ENCODE results near the gene HSPB7.

The HSPB7 gene

DNA sequence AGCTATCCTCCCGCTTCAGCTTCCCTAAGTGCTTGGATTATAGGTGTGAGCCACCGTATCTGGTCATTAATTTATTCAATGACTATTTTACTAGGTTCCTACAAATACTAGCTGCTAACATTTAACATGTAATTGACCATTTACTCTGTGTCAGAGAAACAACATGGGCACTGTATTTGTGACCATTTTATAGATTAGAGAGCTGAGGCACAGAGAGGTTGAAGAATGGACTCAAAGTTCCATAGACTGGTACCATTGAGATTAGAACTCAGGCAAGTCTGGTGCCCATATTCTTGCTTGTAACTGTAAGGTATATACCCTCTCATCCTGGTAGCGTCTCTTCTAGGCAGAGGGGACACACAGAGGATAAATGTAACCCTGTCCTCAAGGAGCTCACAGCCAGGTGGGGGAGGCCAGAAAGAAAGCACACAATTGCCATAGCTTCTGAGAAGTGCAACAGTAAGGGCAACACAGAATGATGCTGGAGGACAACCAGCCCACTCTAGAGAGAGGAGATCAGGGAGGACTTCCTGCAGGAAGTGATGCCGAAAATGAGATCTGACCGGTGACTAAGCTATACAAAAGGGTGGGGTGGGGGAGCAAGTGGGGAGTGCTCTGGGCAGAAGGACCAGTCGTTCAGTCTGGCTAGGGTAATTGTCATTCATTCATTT lies 10.0 kb downstream of the HSPB7 start:
- POLR2A ChIA-PET = no interaction called here
- no peak for TF ChIP-seq ZBTB1 (tag by site-specific recombination; IDR thresholded peaks at IDR 0.05)
- no peak for TF ChIP-seq ZNF274 (IDR thresholded peaks at IDR 0.05; ENCODE audit: low read length)
- TF ChIP-seq ZNF274 (tag by site-specific recombination; IDR thresholded peaks at IDR 0.05; ENCODE audit: borderline replicate concordance) = no peak
- no peak for TF ChIP-seq ZBTB20 (tag by site-specific recombination; IDR thresholded peaks at IDR 0.05)
- no peak for TF ChIP-seq ZNF132 (tag by site-specific recombination; IDR thresholded peaks at IDR 0.05; ENCODE audit: borderline replicate concordance)
- TF ChIP-seq ZNF677 (tag by site-specific recombination; IDR thresholded peaks at IDR 0.05) = no peak
- no peak for TF ChIP-seq ZNF830 (tag by site-specific recombination; IDR thresholded peaks at IDR 0.05; ENCODE audit: low read depth)
- TF ChIP-seq, protein P1, sequence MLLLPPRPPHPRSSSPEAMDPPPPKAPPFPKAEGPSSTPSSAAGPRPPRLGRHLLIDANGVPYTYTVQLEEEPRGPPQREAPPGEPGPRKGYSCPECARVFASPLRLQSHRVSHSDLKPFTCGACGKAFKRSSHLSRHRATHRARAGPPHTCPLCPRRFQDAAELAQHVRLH (tag by site-specific recombination; IDR thresholded peaks at IDR 0.05) = no peak
- TF ChIP-seq ZNF544 (tag by site-specific recombination; IDR thresholded peaks at IDR 0.05) = no peak
- no peak for TF ChIP-seq ZNF529 (tag by site-specific recombination; IDR thresholded peaks at IDR 0.05; ENCODE audit: insufficient replicate concordance)
- no peak for TF ChIP-seq ZNF146 (tag by site-specific recombination; IDR thresholded peaks at IDR 0.05)
- no peak for TF ChIP-seq KLF8 (tag by site-specific recombination; IDR thresholded peaks at IDR 0.05)
- no peak for TF ChIP-seq ZNF658 (tag by site-specific recombination; IDR thresholded peaks at IDR 0.05)
- TF ChIP-seq ZNF548 (tag by site-specific recombination; IDR thresholded peaks at IDR 0.05) = no peak
- TF ChIP-seq ZNF302 (tag by site-specific recombination; IDR thresholded peaks at IDR 0.05; ENCODE audit: low read depth) = no peak
- TF ChIP-seq ZNF223 (tag by site-specific recombination; IDR thresholded peaks at IDR 0.05) = no peak
- TF ChIP-seq ZNF707 (tag by site-specific recombination; IDR thresholded peaks at IDR 0.05) = no peak
- TF ChIP-seq, protein P2, sequence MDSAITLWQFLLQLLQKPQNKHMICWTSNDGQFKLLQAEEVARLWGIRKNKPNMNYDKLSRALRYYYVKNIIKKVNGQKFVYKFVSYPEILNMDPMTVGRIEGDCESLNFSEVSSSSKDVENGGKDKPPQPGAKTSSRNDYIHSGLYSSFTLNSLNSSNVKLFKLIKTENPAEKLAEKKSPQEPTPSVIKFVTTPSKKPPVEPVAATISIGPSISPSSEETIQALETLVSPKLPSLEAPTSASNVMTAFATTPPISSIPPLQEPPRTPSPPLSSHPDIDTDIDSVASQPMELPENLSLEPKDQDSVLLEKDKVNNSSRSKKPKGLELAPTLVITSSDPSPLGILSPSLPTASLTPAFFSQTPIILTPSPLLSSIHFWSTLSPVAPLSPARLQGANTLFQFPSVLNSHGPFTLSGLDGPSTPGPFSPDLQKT (IDR thresholded peaks at IDR 0.05; ENCODE audit: borderline replicate concordance, low read depth, low read length) = no peak
- Histone ChIP-seq H3K4me3 (ENCODE audit: low read depth, low read length) (no peak overlapping the region), H3K9me3 (ENCODE audit: control insufficient read depth, insufficient read depth, low read depth, low read length) (no peaks in the 10 kb centered on the region), H3K36me3 (ENCODE audit: control insufficient read depth in 2 of 2, insufficient read depth in 1 of 2, low read length in 2 of 2) (no peaks in the 10 kb centered on the region), H3K27ac (ENCODE audit: extremely low read depth, low read depth, low read length) (no peak overlapping the region), H3K4me1 (ENCODE audit: control insufficient read depth, insufficient read depth, low read length) (no peaks in the 10 kb centered on the region)
- CTCF ChIA-PET = interaction anchor here (0.6 to 4.7 kb wide), 14 partner anchors 11 to 216 kb away, joined by 3 to 47 read pairs (median 6); partner anchors contain the start of genes FAM131C and HSPB7

GRCh38 chr1:16006552-16007485 lies 11.0 kb downstream of the HSPB7 start:
- no peak overlapping the region for H3K4me3 ChIP-seq (ENCODE audit: low read depth, low read length)
- CTCF ChIA-PET = interaction anchor here (0.6 to 4.7 kb wide), 13 partner anchors 12 to 215 kb away, joined by 3 to 47 read pairs (median 4); partner anchors contain the start of gene HSPB7
- no peaks in the 10 kb centered on the region for H3K36me3 ChIP-seq (ENCODE audit: control insufficient read depth in 2 of 2, insufficient read depth in 1 of 2, low read length in 2 of 2)
- POLR2A ChIA-PET = no interaction called here
- no peak overlapping the region for H3K27ac ChIP-seq (ENCODE audit: extremely low read depth, low read depth, low read length)
- no peaks in the 10 kb centered on the region for H3K9me3 ChIP-seq (ENCODE audit: control insufficient read depth, insufficient read depth, low read depth, low read length)
- H3K4me1 ChIP-seq (ENCODE audit: control insufficient read depth, insufficient read depth, low read length) = no peaks in the 10 kb centered on the region
- no peak for TF ChIP-seq ZNF155 (tag by site-specific recombination; IDR thresholded peaks at IDR 0.05)
- TF ChIP-seq GLI4 (tag by site-specific recombination; IDR thresholded peaks at IDR 0.05) = no peak
- no peak for TF ChIP-seq ZNF596 (tag by site-specific recombination; IDR thresholded peaks at IDR 0.05)
- TF ChIP-seq ZNF792 (tag by site-specific recombination; IDR thresholded peaks at IDR 0.05) = no peak
- no peak for TF ChIP-seq OVOL3 (tag by site-specific recombination; IDR thresholded peaks at IDR 0.05)
- peak; percentile 95 for TF ChIP-seq ZNF664 (tag by site-specific recombination; IDR thresholded peaks at IDR 0.05)
- TF ChIP-seq KLF8 (tag by site-specific recombination; IDR thresholded peaks at IDR 0.05) = no peak
- TF ChIP-seq, protein P3, sequence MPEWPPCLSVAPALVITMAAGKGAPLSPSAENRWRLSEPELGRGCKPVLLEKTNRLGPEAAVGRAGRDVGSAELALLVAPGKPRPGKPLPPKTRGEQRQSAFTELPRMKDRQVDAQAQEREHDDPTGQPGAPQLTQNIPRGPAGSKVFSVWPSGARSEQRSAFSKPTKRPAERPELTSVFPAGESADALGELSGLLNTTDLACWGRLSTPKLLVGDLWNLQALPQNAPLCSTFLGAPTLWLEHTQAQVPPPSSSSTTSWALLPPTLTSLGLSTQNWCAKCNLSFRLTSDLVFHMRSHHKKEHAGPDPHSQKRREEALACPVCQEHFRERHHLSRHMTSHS (tag by site-specific recombination; IDR thresholded peaks at IDR 0.05) = no peak
- TF ChIP-seq ZNF311 (tag by site-specific recombination; IDR thresholded peaks at IDR 0.05; ENCODE audit: borderline replicate concordance) = no peak
- TF ChIP-seq ZFHX2 (tag by site-specific recombination; conservative IDR thresholded peaks at IDR 0.05) = peak; percentile 33; the same call in 1 of the 2 replicates
- TF ChIP-seq, protein P4, sequence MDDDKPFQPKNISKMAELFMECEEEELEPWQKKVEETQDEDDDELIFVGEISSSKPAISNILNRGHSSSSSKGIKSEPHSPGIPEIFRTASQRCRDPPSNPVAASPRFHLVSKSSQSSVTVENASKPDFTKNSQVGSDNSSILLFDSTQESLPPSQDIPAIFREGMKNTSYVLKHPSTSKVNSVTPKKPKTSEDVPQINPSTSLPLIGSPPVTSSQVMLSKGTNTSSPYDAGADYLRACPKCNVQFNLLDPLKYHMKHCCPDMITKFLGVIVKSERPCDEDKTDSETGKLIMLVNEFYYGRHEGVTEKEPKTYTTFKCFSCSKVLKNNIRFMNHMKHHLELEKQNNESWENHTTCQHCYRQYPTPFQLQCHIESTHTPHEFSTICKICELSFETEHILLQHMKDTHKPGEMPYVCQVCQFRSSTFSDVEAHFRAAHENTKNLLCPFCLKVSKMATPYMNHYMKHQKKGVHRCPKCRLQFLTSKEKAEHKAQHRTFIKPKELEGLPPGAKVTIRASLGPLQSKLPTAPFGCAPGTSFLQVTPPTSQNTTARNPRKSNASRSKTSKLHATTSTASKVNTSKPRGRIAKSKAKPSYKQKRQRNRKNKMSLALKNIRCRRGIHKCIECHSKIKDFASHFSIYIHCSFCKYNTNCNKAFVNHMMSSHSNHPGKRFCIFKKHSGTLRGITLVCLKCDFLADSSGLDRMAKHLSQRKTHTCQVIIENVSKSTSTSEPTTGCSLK (tag by site-specific recombination; IDR thresholded peaks at IDR 0.05) = no peak
- no peak for TF ChIP-seq ZNF600 (tag by site-specific recombination; IDR thresholded peaks at IDR 0.05)
- no peak for TF ChIP-seq HOXA7 (CRISPR knock-in tag; IDR thresholded peaks at IDR 0.05; ENCODE audit: borderline replicate concordance)
- no peak for TF ChIP-seq KLF1 (tag by site-specific recombination; IDR thresholded peaks at IDR 0.05)

All from HEK293 (cell line).